Gastroesophageal sphincter (tissue), 4 donors: ENCODE measurements around the gene AAK1. TPM values are rescaled to one million over a fixed set of nuclear protein-coding genes. Genes with fewer than 3 reads are reported as not detected.

Experiments used
- ATAC-seq: fragments of 150-250 bp; one replicate; pipeline ENCODE4 v1.9.1; 2016; ENCODE audit warnings: mild to moderate bottlenecking, moderate library complexity
- H3K27ac ChIP-seq, 4 donors: fragments of 200-600 bp; sonication (generic) in 3 of 4; 1 replicate in 3 of 4; 2 replicates in 1 of 4; pipeline ENCODE4 v1.5.1; 2016 to 2019
- H3K27me3 ChIP-seq: fragments of 200-600 bp; sonication (generic); one replicate; pipeline ENCODE4 v1.5.1; 2019
- H3K36me3 ChIP-seq, 2 donors: fragments of 200-600 bp; sonication (generic); one replicate each; pipeline ENCODE4 v1.5.1; 2019; ENCODE audit warnings: control low read depth in 1 of 2
- H3K4me1 ChIP-seq, 3 donors: fragments of 200-600 bp; sonication (generic); 1 replicate in 2 of 3; 2 replicates in 1 of 3; pipeline ENCODE4 v1.5.1; 2016 to 2019; ENCODE audit warnings: control low read depth in 2 of 3
- H3K4me3 ChIP-seq, 2 donors: fragments of 200-600 bp; sonication (generic); one replicate each; pipeline ENCODE4 v1.5.1; 2019; ENCODE audit warnings: mild to moderate bottlenecking in 1 of 2, moderate library complexity in 1 of 2
- H3K9me3 ChIP-seq, 3 donors: fragments of 200-600 bp; sonication (generic); one replicate each; pipeline ENCODE4 v1.5.1; 2017 to 2019; ENCODE audit warnings: control low read depth in 2 of 3
- CTCF ChIP-seq, 4 experiments: fragments of 200-600 bp in 2 of 4; fragments of 450-650 bp in 2 of 4; sonication (generic) in 1 of 4; IDR thresholded peaks; one replicate each; pipeline ENCODE4 v1.5.1; 2017 to 2019; ENCODE audit warnings: antibody characterized with exemption in 4 of 4, mild to moderate bottlenecking in 2 of 4, moderate library complexity in 2 of 4
- EP300 ChIP-seq: sonication (generic); formaldehyde crosslinking; IDR thresholded peaks from one replicate; pipeline ENCODE4 v1.6.1; 2017; ENCODE audit warnings: antibody characterized with exemption, mild to moderate bottlenecking
- POLR2A ChIP-seq, 2 donors: fragments of 450-650 bp; IDR thresholded peaks; one replicate each; pipeline ENCODE4 v1.6.1; 2017; ENCODE audit warnings: antibody characterized with exemption in 2 of 2, mild to moderate bottlenecking in 2 of 2, moderate library complexity in 1 of 2
- POLR2AphosphoS5 ChIP-seq: sonication (generic); formaldehyde crosslinking; IDR thresholded peaks from one replicate; pipeline ENCODE4 v1.6.1; 2017; ENCODE audit warnings: antibody characterized with exemption
- WGBS, 2 donors: methylation state at CpG; one replicate each; pipeline ENCODE4 v1.1.5; 2018; ENCODE audit warnings: low coverage in 1 of 2; 5-methylcytosine and 5-hydroxymethylcytosine counted together
- total RNA-seq, 4 donors: library from RNA; depleted of rRNA; stranded (reverse); fragments of >200 nt; gene quantifications; one replicate each; pipeline ENCODE4 v1.1.0, GENCODE V29; 2016

AAK1 gene
- total RNA-seq, 4 donors from 2014 or later, result 32.3 to 55.9 (median 49.6) TPM

GRCh38 chr2:69597843-69598610 is 45.5 kb downstream of the AAK1 start:
- Histone ChIP-seq H3K9me3 (no peaks in the 10 kb centered on the region), H3K27ac (no peak overlapping the region), H3K36me3 (no peaks in the 10 kb centered on the region), H3K4me3 (no peak overlapping the region), H3K4me1 (peaks cover 0 to 18% (median 0%) of the 10 kb centered on the region in 3 donors), H3K27me3 (no peaks in the 10 kb centered on the region)
- no peak for ATAC-seq
- 50 to 66% methylated on average over 4 of the region's 5 CpGs for WGBS, 2 donors
- TF ChIP-seq CTCF (IDR thresholded peaks at IDR 0.05) (no peak), POLR2A (IDR thresholded peaks at IDR 0.05) (no peak), EP300 (no peak), POLR2AphosphoS5 (no peak)

- ATAC-seq, result no peak
- Histone ChIP-seq H3K4me3 (no peak overlapping the region), H3K4me1 (peaks cover 0 to 13% (median 0%) of the 10 kb centered on the region in 3 donors), H3K27ac (no peak overlapping the region), H3K27me3 (no peaks in the 10 kb centered on the region), H3K36me3 (no peaks in the 10 kb centered on the region), H3K9me3 (no peaks in the 10 kb centered on the region)
- no peak for TF ChIP-seq CTCF (IDR thresholded peaks at IDR 0.05)
- no peak for TF ChIP-seq EP300
- TF ChIP-seq POLR2A (IDR thresholded peaks at IDR 0.05), result no peak
- no peak for TF ChIP-seq POLR2AphosphoS5
- 89% methylated on average over 5 of the region's 5 CpGs; no CpG with 5 or more reads in 1 of the 2 donors for WGBS, 2 donors
These were observed 46.4 kb downstream of the AAK1 start for GRCh38 chr2:69597105-69597504.

- ATAC-seq, result no peak
- no peak overlapping the region for H3K4me3 ChIP-seq
- H3K27me3 ChIP-seq, result no peaks in the 10 kb centered on the region
- TF ChIP-seq CTCF (IDR thresholded peaks at IDR 0.05) (no peak), POLR2A (IDR thresholded peaks at IDR 0.05) (no peak), POLR2AphosphoS5 (no peak), EP300 (no peak)
- peaks cover 0 to 23% (median 0%) of the 10 kb centered on the region in 3 donors for H3K4me1 ChIP-seq
- H3K9me3 ChIP-seq, result no peaks in the 10 kb centered on the region
- no peak overlapping the region for H3K27ac ChIP-seq
- H3K36me3 ChIP-seq, result no peaks in the 10 kb centered on the region
- WGBS, 2 donors, result 94 to 95% methylated on average over 3 of the region's 3 CpGs
These were observed 49.2 kb downstream of the AAK1 start for GRCh38 chr2:69594341-69594740.

- no peak overlapping the region for H3K4me3 ChIP-seq
- no peak overlapping the region for H3K27ac ChIP-seq
- TF ChIP-seq POLR2AphosphoS5, result no peak
- no peak for TF ChIP-seq EP300
- no peak for TF ChIP-seq CTCF (IDR thresholded peaks at IDR 0.05)
- TF ChIP-seq POLR2A (IDR thresholded peaks at IDR 0.05), result no peak
- peaks cover 0 to 33% (median 0%) of the 10 kb centered on the region in 3 donors for H3K4me1 ChIP-seq
- no peaks in the 10 kb centered on the region for H3K36me3 ChIP-seq
- H3K9me3 ChIP-seq, result no peaks in the 10 kb centered on the region
- no peaks in the 10 kb centered on the region for H3K27me3 ChIP-seq
- ATAC-seq, result no peak
These were observed 51.0 kb downstream of the AAK1 start for GRCh38 chr2:69592511-69592910.

GRCh38 chr2:69589973-69590652 is 53.4 kb downstream of the AAK1 start:
- Histone ChIP-seq H3K9me3 (no peaks in the 10 kb centered on the region), H3K36me3 (no peaks in the 10 kb centered on the region), H3K27ac (no peak overlapping the region), H3K4me1 (peaks cover 0 to 33% (median 0%) of the 10 kb centered on the region in 3 donors), H3K4me3 (no peak overlapping the region), H3K27me3 (no peaks in the 10 kb centered on the region)
- TF ChIP-seq POLR2AphosphoS5, result no peak
- TF ChIP-seq CTCF (IDR thresholded peaks at IDR 0.05), result no peak
- no peak for TF ChIP-seq EP300
- no peak for TF ChIP-seq POLR2A (IDR thresholded peaks at IDR 0.05)
- 60 to 73% methylated on average over 4 to 8 of the region's 8 CpGs for WGBS, 2 donors
- ATAC-seq, result no peak
